GM19099 (cell line): ENCODE data around the gene FAM83E.

Experiments used
- POLR2A ChIP-seq: IDR thresholded peaks from 3 replicates; pipeline ENCODE4 v1.6.1; 2011; ENCODE audit warnings: low read depth; ENCODE audit not compliant: insufficient read length; ENCODE audit errors: extremely low read depth

FAM83E gene

DNA sequence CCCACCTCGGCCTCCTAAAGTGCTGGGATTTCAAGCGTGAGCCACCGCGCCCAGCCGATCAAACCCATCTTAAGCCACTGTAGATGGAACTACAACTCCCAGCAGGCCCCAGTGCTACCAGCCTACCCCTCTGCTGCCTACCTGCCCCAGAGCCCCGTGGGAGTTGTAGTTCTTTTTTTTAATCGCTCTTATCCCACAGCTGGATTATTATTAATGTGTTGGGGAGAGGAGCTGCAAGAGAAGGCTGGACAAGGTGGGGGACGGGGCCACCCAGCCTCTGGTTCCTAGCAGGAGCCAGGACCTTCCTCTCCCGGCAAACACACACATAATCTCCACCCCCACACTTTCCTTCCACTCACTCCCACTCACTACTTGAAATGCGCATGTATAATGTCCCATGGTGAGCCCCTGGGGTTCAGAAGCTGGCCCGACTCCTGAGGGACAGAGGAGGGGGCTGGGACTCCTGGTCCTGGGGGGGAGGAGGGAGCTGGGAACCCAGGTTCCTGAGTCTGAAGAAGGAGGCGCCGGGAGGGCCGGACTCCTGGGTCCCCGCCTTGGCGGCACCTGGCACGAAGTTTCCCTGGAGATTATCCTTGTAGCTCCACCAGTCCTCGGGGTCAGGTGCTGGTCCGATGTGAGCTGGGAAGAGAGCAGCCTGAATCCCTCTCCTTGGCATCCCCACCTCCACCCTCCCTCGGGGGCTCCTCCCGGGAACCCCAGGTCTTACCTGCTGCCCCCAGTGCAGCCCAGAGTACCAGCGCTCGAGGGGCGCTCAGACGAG lies 30.2 kb upstream of the FAM83E start:
- TF ChIP-seq POLR2A = no peak

GRCh38 chr19:48644355-48644754 lies 29.5 kb upstream of the FAM83E start:
- TF ChIP-seq POLR2A = no peak

DNA sequence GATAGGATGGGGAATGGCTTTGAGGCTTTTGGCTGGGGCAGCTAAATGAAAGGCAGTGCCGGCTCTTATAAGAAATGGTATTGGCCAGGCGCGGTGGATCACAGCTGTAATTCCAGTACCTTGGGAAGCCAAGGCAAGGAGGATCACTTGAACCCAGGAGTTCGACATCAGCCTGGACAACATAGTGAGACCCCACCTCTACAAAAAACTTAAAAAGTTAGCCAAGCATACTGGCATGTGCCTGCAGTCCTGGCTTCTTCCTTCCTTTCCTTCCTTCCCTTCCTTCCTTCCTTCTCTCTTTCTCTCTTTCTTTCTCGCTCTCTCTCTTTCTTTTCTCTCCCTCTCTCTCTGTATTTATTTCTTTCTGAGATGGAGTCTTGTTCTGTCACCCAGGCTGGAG lies 28.0 kb upstream of the FAM83E start:
- no peak for TF ChIP-seq POLR2A

- no peak for TF ChIP-seq POLR2A
Measured at GRCh38 chr19:48641850-48642249, 27.0 kb upstream of the FAM83E start.

DNA sequence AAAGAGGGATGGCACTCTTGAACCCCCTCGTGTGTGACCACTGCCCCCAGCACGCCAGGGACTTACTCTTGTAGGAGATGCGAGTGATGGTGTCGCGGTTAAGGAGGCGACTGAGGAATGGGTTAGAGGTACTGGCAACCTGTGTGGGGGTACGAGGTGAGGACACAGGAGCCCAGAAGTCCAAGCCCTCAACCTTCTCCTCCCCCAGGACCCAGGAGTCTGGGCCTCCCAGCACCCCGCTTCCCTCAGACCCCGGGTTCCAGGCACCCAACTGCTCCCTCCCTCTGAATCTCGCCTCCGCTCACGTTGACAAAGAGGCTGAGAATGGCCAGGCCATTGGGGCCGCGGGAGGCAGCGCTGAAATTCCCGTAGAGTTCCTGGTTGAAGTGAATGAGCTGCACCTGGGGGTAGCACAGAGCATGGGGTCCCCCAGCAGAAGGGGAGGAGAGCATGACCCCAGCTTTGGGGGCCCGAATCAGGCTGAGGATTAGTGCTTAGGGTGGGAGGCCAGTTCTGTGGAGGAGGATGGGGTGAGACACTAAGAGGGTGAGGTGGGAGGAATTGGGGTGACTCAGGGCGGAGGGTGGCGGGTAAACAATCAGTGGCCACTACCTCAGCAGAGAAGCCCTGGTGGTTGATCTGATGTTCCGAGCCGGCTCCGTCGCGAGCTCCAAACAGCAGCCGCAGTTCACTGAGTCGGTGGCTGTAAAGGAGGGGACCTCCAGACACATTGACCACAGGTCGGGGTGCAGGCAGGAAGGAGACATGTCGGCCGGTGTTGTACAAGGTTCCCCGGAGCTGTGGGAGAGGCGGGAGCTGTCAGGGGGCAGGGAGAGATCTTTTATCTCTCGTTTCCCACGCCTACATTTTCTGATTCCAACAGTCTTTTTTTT lies 24.9 kb upstream of the FAM83E start:
- TF ChIP-seq POLR2A = no peak

DNA sequence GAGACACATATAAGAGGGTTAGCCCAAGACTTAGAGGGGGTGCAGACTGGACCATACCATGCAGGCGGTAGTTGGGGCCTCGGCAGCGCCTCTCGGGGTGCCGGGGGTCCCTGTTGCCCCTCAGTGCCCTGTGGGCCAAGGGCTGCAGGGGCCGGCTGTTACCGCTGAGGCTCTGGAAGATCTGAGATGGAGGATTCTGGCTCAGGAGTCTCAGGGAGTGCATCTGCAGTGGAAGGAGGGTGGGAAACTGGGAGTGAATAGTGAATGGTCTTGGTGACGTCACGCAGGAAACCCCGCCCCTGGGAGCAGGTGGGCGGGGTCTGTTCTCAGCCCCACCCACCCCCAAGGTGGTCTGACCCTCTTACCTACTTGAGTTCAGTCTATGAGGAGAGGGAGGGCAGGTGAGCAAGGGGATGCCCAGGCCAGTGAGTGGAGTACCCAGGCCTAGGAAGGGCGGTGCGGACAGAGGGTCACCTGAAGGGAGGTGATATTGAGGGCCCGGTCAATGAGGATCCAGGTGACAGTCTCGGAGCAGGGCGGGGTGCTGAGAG lies 24.0 kb upstream of the FAM83E start:
- TF ChIP-seq POLR2A = no peak

DNA sequence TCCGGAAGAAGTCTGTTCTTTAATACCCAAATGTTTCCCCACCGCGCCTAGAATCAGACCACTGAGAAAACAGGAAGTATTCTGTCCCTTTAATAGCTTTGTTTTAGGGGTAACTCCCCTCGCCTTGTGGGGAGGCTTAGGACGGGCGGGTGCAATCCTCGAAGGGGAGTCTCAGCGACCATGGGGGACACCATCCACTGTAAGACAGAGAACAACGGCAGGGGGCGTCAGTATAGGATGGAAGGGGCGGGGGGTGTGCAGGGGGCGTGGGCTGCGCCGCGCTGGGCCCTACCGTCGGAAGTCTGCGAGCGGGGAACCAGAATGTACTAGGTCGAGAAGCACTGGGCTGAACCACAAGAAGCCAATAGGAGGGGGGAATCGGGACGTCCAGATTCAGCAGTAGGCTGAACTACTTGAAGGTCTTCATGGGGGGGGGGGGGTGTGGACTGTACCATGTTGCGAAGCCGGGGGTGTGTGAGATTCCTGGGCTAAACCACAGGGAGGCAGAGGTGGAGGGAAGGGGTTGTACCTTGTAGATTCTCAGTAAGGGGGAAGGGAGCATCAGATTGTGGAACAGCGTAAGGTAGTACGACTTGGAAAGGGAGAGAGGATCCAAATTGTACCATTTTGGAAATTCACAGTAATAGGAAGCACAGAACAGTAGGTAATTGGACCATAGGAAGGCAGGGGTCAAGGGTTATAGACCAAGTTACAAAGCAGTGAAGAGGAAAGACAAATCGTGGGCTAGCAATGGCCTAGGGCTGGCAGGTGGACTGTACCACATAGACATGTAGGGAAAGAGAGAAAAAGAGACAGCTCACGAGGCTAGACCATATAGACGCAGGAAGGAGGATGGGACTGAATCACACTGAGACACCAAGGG lies 23.3 kb upstream of the FAM83E start:
- peak; percentile 56 for TF ChIP-seq POLR2A

DNA sequence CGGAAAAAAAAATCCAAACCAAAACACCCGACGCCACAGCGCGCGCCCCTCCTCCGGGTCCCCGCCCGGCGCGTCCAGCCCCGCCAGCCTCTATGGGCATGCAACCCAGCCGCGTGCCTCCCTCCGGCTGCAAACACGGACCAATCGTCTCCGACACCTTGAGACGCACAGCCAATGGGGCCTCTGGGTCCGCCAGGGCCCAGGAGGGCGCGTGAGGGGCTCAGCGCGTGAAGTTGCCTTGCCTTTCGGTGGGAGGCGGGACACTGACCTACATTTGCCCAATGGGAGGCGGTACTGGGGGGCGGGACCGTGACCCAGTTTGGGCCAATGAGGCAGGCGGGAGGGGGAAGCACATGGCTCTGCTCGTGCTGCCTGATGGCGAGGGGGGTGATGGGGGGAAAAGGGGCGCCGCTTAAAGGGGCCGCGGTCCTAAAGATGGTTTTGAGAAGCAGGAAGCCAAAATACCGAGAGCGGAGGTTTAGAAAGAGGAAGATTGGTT lies 22.6 kb upstream of the FAM83E start:
- TF ChIP-seq POLR2A = no peak

DNA sequence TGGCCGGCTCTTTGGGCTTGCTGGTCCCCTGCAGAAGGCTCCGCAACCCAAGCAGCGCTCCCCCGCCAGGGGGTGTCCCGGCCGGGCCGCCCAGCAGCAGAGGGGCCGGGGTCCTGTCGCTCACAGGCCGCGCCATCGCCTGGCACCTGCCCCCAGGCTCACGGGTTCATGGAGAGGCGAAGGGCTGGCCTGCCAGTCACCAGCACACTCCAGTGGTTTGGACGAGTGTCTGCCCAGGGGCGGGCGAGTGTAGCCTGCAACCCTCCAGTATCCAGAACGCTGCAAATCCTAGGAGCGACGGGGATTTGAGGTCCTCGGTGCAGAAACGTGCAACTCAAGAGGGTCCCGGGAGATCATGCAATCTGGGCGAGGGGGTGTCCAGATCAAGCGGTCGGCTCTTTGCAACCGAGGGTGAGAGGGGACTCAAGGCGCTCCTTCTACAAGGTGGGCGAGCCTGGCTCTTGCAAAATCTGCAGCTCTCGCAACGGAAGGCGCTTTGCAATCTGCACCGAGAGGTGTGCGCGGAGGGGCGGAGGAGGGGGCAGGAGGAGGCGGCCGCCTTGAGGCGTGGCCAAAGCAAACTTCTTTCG lies 22.1 kb upstream of the FAM83E start, which contains the start of gene DBP:
Gene DBP (minus strand): TSS at position 521 of the 590 bp plus-strand sequence. CDS start 385 bp downstream, at position 136.
- peak; percentile 45 for TF ChIP-seq POLR2A

DNA sequence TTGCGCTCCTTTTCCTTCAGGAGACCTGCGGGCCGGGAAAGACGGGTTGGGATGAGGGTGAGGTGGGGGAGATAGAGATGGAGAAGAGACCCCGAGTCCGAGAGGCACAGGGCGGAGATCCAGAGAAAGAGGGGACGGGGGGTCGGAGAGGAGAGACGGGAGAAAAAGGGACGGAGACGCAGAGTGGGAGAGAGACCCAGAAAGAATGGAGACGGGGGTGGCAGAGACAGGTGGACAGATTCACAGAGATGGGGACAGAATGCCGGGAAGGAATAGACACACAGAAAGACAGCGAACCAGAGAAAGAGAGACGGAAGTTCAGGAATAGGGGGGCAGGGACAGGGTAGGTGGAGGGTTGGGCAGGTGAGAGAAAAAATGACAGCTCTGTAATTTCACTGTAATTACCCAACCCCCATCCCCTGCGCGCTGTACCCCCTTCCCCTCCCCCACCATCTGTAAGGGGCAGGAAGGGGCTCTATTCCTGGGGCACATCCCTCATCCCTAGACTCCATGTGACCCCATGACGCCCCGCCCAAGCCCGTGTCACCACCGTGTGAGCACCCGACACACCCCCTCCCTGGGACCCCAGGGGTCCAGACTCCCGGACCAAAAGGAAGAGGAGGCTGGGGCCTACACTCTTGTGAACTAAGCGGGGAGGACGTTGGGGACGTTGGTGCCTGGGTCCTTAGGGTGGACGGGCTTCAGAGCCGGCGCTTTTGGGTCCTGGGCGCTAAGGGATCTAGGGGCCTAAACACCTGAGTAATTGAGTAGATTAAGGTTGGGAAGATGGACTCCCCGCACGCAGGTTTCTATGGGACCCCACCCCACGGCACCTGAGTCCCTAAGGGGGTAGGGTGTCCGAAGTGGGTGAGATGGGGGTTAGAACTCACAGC lies 21.3 kb upstream of the FAM83E start:
- TF ChIP-seq POLR2A = no peak

DNA sequence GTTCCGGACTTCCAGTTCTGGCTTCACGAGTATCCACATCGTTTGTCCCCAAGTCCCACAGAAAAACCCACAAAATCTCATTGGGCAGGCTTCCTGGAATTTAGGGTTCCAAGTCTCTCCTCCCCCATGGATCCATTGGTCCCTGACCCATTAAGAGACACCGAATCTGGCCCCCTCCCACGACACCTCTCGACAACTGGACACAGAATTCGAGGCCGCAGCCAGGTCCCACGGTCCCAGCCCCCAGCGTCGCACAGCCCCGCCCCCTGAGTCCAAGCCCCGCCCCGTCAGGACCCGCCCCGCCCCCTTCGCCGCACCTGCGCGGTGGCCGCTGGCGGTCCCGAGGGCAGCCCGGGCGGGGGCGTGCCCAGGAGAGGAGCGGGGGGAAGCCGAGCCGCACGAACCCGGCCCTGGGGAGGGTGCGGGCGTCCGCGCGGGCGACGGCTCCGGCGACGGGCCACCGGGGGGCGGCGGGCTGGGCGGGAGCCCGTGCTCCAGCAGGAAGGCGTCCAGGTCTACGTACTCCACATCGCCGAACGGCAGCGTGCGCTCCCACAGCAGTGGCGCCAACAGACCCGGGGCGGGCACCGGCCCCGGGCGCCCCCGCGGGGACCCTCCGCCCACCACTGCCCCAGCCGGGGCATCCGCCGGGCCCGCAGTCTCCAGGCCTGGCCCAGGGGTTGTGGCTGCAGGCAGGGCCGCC lies 20.5 kb upstream of the FAM83E start:
- TF ChIP-seq POLR2A = peak; percentile 52

DNA sequence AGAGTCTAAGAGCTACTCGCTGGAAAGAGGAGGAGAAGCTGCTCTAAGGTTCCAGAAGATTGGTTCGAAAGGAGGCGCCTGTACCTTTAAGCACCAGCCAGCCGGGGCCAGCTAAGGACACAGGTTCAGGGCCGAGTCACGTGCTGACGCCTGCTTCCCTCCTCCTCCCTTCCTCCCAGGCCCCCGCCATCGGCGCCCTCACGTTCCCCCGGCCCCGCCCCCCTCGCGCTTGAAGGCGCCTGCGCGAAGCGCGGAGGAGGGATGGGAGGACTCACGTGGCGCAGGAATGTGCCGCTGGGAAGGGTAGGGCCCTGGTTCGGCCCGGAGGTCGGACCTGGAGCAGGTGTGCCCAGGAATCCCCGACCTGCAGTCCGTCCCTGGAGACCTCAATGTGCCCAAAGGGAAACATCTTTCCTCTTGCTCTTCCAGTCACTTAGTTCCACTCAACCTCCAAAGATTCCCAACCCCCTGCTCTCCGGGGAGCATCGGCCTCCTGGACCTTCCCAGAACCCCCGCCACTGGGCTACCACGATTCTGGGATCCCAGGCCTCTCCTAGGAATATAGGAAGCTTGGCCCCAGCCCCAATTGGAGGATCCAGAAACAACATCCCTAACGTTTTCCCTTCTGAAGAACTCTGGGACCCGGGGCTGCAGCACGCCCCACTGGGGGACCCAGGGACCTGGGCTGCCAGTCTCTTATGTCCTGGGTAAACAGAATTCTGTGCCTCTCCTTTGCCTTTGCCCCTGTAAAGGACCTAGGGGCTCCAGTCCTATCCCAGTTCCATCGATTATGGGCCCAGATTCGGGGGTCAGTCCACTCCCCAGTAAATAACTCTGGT lies 19.8 kb upstream of the FAM83E start:
- peak; percentile 62 for TF ChIP-seq POLR2A

- TF ChIP-seq POLR2A = no peak
Measured at GRCh38 chr19:48634036-48634342, 19.1 kb upstream of the FAM83E start.
